Progenitor cell of endocrine pancreas (in vitro differentiated cells): ENCODE measurements around the gene GABBR2. TPM values are rescaled to one million over a fixed set of nuclear protein-coding genes. Genes with fewer than 3 reads are reported as not detected.

ENCODE experiments used
- DNase-seq: peaks from one replicate; pipeline ENCODE4 v3.0.0; 2021; ENCODE audit warnings: low spot score; ENCODE audit not compliant: unreplicated experiment
- H3K27ac Mint-ChIP-seq: 2 replicates; pipeline ENCODE4 v1.8.0; 2021; ENCODE audit warnings: mild to moderate bottlenecking, moderate library complexity, mixed read lengths
- H3K27me3 Mint-ChIP-seq: 2 replicates; pipeline ENCODE4 v1.8.0; 2021; ENCODE audit warnings: mixed read lengths
- H3K36me3 Mint-ChIP-seq: 2 replicates; pipeline ENCODE4 v1.8.0; 2022; ENCODE audit warnings: mixed read lengths; ENCODE audit not compliant: insufficient read depth
- H3K4me1 Mint-ChIP-seq: 2 replicates; pipeline ENCODE4 v1.8.0; 2021; ENCODE audit warnings: low read depth, mixed read lengths
- H3K4me3 Mint-ChIP-seq: 2 replicates; pipeline ENCODE4 v1.8.0; 2021; ENCODE audit warnings: low read depth, mild to moderate bottlenecking, moderate library complexity, mixed read lengths
- H3K9me3 Mint-ChIP-seq: 2 replicates; pipeline ENCODE4 v1.8.0; 2021; ENCODE audit warnings: low read depth, mixed read lengths
- CTCF ChIP-seq: fragments of 200-600 bp; sonication (generic); IDR thresholded peaks from one replicate; pipeline ENCODE4 v1.5.0; 2021; ENCODE audit warnings: antibody characterized with exemption, mild to moderate bottlenecking; ENCODE audit not compliant: unreplicated experiment
- total RNA-seq: library from RNA; stranded (reverse); gene quantifications from 2 replicates; pipeline ENCODE4 v1.2.1, GENCODE V29; 2021

GABBR2 gene
- total RNA-seq, 1 donor from 2014 or later: 0.84 TPM

- no peak overlapping the region for H3K4me3 Mint-ChIP-seq
- no peak for TF ChIP-seq CTCF
- H3K27ac Mint-ChIP-seq: no peak overlapping the region
- DNase-seq: no peak
- H3K36me3 Mint-ChIP-seq: no peaks in the 10 kb centered on the region
- peaks cover 6% of the 10 kb centered on the region for H3K27me3 Mint-ChIP-seq
- H3K4me1 Mint-ChIP-seq: peaks cover 14% of the 10 kb centered on the region
- no peaks in the 10 kb centered on the region for H3K9me3 Mint-ChIP-seq
Measured at GRCh38 chr9:98442114-98442513, 266.6 kb downstream of the GABBR2 start.

- Mint-ChIP-seq H3K27ac (no peak overlapping the region), H3K4me1 (peaks cover 5% of the 10 kb centered on the region), H3K36me3 (no peaks in the 10 kb centered on the region), H3K9me3 (no peaks in the 10 kb centered on the region), H3K4me3 (no peak overlapping the region), H3K27me3 (peaks cover 3% of the 10 kb centered on the region)
- no peak for DNase-seq
- TF ChIP-seq CTCF: no peak
Measured at GRCh38 chr9:98438666-98439065, 270.1 kb downstream of the GABBR2 start.

GRCh38 chr9:98437458-98438034, 271.2 kb downstream of the GABBR2 start:
- DNase-seq: no peak
- Mint-ChIP-seq H3K9me3 (no peaks in the 10 kb centered on the region), H3K4me1 (no peaks in the 10 kb centered on the region), H3K27me3 (no peaks in the 10 kb centered on the region), H3K36me3 (no peaks in the 10 kb centered on the region), H3K27ac (no peak overlapping the region), H3K4me3 (no peak overlapping the region)
- TF ChIP-seq CTCF: no peak

GRCh38 chr9:98432960-98433359, 275.8 kb downstream of the GABBR2 start:
- TF ChIP-seq CTCF: no peak
- Mint-ChIP-seq H3K9me3 (no peaks in the 10 kb centered on the region), H3K4me1 (peaks cover 5% of the 10 kb centered on the region), H3K36me3 (no peaks in the 10 kb centered on the region), H3K27ac (no peak overlapping the region), H3K27me3 (peaks cover 3% of the 10 kb centered on the region), H3K4me3 (no peak overlapping the region)
- no peak for DNase-seq

- no peak for DNase-seq
- no peak overlapping the region for H3K4me3 Mint-ChIP-seq
- no peaks in the 10 kb centered on the region for H3K36me3 Mint-ChIP-seq
- peaks cover 5% of the 10 kb centered on the region for H3K4me1 Mint-ChIP-seq
- no peak overlapping the region for H3K27ac Mint-ChIP-seq
- peaks cover 3% of the 10 kb centered on the region for H3K27me3 Mint-ChIP-seq
- no peaks in the 10 kb centered on the region for H3K9me3 Mint-ChIP-seq
- no peak for TF ChIP-seq CTCF
Measured at GRCh38 chr9:98432134-98432533, 276.6 kb downstream of the GABBR2 start.
